AG20443 (cell line): ENCODE data around the gene RPL36AL.
A peak's percentile ranks its signal among the peaks of the same experiment; 100 is the strongest.
"Not testable (repeated sequence)": the region's sequence is repeated elsewhere in the genome, so short reads cannot be mapped to it uniquely, and the experiment has no call there.

Experiments used
- DNase-seq: peaks from one replicate; pipeline ENCODE4 v3.0.0; 2012; ENCODE audit warnings: low spot score, mixed read lengths

Gene RPL36AL

DNA sequence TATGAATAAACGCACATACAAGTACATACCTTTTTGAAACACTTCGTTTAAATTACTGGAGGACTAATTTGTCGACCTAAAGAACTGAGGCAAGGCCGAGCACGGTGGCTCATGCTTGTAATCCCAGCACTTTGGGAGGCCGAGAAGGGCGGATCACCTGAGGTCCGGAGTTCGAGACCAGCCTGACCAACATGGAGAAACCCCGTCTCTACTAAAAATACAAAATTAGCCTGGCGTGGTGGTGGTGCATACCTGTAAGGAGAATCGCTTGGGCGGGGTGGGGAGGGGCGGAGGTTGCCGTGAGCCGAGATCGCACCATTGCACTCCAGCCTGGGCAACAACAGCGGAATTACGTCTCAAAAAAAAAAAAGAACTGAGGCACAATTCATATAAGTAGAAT, 1.2 kb downstream of the RPL36AL start:
- DNase-seq = not testable (repeated sequence)

GRCh38 chr14:49617852-49618519, 2.4 kb downstream of the RPL36AL start:
- DNase-seq = no peak

GRCh38 chr14:49615776-49616175, 4.7 kb downstream of the RPL36AL start:
- DNase-seq = no peak

DNA sequence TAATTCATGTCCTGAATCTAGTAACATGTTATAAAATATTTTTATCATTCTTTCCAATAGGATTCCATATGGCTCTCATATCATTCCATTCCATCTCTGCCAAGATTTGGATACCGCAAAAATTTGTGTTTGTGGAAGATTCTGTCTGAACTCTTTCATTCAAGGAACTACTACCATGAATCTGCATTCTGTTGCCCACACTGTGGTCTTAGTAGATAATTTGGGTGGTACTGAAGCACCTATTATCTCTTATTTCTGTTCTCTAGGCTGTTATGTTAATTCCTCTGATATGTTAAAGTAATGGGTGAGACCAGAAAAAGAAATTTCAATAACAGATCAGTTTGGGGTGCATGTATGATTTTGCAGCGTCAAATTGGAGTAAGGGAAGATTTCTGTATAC, 6.2 kb downstream of the RPL36AL start:
- no peak for DNase-seq

DNA sequence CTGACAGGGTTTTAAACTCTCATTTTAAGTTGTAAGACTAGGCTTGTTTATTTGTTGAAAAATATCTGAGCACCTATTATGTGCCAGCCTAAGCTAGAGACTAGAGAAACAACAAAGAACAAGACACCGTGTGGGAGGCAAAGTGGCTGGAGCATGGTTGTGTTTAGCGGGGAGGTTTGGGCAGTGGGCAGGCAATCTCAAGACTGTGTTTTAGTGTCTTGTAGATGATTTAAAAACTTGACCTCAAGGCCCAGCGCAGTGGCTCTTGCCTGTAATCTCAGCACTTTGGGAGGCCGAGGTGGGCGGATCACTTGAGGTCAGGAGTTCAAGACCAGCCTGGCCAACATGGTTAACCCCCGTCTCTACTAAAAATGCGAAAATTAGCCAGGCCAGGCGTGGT, 7.8 kb downstream of the RPL36AL start:
- no peak for DNase-seq

DNA sequence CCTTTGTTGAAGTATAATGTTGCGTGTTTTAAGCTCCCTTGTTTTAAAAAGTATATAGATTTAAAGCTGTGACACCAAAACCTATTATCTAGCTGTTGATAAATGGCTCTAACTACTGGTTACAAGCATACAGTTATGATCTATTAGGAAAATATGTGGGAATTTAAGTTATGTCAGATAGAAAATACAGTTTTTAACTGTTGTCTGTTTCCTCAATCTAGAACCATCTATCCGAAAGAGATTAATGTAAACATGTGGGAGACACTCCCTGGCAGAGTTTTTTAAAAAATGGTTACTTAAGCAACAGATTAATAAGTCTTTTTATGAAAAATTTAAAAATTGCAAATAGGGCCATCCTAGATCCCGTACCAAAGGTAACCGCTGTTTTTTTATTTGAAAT, 8.2 kb downstream of the RPL36AL start:
- DNase-seq = no peak

DNA sequence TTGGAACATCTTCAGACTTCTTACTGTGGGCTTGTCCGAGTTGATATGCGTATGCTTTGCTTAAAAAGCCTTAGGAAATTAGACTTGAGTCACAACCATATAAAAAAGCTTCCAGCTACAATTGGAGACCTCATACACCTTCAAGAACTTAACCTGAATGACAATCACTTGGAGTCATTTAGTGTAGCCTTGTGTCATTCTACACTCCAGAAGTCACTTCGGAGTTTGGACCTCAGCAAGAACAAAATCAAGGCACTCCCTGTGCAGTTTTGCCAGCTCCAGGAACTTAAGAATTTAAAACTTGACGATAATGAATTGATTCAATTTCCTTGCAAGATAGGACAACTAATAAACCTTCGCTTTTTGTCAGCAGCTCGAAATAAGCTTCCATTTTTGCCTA, 12.8 kb downstream of the RPL36AL start:
- DNase-seq = no peak

DNA sequence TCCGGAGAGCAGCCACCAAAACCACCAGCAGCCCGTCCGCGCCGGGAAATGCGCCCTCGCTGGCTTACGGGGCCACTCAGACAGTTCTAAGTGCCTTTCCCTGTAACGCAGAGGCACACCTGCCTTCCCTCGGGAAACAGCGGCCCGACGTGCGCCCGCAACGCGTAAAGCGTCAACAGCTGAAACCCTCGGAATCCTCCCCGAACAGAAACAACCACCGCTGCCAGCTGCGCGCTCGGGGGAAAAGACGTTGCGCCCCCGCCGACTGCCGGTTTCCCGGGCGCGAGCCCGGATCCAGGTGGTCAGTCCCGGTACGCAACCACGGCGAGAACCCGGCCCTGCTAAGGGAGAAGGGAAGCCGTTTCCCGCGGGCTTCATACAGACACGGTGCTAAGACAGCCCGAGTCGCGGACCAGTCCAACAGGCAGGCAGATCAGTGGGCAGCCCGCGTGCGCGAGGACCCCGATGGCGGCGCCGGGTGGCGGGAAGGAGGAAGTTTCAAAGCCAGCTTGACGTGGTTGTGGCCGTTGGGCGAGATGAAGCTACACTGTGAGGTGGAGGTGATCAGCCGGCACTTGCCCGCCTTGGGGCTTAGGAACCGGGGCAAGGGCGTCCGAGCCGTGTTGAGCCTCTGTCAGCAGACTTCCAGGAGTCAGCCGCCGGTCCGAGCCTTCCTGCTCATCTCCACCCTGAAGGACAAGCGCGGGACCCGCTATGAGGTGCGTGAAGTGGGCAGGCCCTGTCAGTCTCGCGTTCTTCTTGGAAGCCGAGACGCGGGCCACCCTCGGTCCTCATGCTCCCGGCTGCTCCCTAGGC, 21.7 kb downstream of the RPL36AL start, which contains the start of gene LRR1:
TSS of gene LRR1 (plus strand) at position 456 of the 816 bp plus-strand sequence. CDS start at position 537, 81 bp downstream.
- peak; percentile 91 for DNase-seq

GRCh38 chr14:49598189-49598484, 22.3 kb downstream of the RPL36AL start:
- DNase-seq = no peak

- DNase-seq = peak; percentile 18
These were observed 25.9 kb downstream of the RPL36AL start for GRCh38 chr14:49594347-49595091.

- DNase-seq = no peak
These were observed 27.4 kb downstream of the RPL36AL start for GRCh38 chr14:49593016-49593415.

- DNase-seq = no peak
These were observed 31.0 kb downstream of the RPL36AL start for GRCh38 chr14:49589387-49589786.

DNA sequence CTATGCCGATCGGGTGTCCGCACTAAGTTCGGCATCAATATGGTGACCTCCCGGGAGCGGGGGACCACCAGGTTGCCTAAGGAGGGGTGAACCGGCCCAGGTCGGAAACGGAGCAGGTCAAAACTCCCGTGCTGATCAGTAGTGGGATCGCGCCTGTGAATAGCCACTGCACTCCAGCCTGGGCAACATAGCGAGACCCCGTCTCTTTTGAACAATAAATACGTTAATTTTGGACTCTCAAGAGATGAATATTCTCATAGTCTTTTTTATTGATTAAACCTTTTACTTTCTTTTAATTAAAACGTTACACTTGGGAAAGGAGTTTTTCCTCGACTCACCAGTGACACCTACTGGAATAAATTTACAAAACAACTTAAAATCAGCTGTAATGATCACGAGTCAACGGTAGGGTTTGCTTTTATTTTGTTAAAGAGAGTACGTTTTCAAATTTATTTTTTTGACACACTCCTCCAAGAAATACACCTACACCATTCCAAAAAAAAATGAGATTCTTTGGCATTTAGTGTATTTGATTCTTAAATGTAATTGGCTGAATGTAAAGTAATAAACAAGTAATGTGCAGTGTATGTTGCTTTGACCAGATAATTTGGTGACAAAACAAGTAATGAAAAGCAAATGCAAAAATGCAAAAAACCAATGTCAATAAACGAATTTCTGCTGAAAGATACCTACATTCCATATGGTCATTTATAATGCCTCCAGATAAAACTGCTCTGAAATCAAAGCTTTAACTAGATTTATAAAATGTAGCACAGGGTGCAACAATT, 33.6 kb downstream of the RPL36AL start:
- DNase-seq = peak; percentile 54

DNA sequence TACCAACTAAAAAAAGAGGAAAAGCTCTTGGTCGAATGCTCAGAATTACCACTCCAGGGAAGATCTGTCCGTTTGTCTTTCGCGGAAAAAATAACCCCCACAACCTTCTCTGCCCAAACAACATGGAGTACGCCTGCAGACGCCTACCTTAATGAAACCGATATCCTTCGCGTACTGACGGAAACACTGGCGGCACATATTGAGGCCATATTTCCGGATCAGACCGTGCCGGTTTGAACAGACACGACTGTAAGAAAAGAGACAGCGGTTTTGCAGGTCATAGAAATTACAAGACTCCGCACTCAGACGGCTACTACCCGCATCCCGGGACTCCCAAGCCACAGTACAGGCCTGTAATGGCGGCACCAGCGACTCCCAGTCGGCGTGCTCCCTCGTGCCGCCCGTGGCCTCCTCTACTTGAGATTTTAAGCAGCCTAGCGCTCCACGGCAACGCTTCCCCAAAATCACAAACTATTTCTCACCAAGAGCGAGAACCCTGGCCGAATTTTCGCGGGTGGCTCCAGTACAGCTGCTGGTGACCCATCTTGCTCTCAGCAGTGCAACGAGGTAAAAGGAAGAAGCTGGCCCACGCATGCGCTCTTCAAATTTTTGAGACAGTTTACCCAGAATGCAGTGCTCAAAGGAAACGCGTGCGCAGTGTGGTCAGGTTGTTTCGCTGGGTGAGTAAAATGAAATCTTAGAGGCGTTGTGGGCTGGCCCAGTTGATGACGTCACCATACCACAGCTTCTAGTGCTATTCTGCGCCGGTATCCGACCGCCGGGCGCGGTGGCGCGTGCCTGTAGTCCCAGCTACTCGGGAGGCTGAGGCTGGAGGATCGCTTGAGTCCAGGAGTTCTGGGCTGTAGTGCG, 34.4 kb downstream of the RPL36AL start, which contains the start of gene RPS29:
TSS of gene RPS29 (minus strand) at position 578 of the 870 bp plus-strand sequence. CDS start at position 544, 34 bp downstream.
- peak; percentile 97 for DNase-seq

GRCh38 chr14:49584981-49585640, 35.3 kb downstream of the RPL36AL start:
- DNase-seq = peak; percentile 8

DNA sequence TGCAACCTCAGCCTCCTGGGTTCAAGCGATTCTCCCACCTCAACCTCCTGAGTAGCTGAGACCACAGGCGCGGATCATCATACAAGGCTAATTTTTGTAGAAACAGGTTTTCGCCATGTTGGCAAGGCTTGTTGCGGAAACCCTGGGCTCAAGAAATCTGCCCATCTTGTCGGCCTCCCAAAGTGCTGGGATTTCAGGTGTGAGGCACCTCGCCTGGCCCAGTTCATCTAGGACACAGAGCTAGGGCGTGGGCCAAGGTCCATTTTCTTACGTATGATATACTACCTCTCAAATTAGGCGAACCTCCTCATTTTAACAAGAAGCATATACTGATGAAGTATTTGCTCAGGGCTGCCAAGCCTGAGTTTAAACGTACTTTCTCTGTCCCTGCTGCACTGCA, 36.4 kb downstream of the RPL36AL start:
- no peak for DNase-seq

GRCh38 chr14:49583629-49584028, 36.8 kb downstream of the RPL36AL start:
- DNase-seq = no peak

DNA sequence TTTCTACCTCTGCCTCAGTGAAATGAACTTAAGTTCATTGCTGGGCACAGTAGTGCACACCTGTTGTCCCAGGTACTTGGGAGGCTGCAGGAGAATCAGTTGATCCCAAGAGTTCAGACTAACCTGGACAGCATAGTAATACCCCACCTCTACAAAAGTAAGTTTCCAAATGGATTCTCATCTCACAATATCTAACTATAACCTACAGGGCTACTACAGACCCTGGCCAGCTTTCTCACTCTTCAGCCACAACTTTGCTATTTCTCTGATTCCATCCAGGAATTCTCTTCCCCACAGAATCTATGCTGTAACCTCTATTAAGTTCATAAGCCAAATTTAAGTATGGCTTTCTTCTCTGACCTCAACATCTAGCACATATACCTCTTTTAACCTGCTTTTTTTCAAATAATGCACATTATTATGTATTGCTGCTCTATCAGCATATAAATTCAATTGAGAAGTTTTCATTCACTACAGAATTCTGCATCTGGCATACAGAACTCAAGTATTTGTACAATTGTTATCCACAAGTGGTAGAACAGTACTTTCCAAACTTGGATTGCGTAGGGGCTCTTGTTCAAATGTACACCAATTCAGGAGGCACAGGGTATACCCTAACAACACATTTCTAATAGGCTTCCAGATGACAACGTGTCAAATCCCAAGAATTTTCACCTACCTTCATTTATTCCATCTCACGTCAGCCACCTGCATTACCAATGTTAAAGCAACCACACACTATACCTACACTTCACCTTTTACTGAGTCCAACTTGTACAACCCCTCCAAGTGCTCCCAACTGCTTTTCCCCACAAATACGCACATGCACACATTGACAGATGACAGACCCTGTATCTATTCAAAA, 38.1 kb downstream of the RPL36AL start:
- DNase-seq = no peak
